ENCODE results near the gene FYN. TPM values are rescaled to one million over a fixed set of nuclear protein-coding genes. Genes with fewer than 3 reads are reported as not detected.

Gene FYN
- total and polyA plus RNA-seq, 10 of the 15 experiments (the other 5 are each of a cell fraction or from before 2014, with no cell fraction given), result 51.4 to 247 (median 138) TPM

GRCh38 chr6:111861431-111861885, 11.8 kb downstream of the FYN start:
- peaks cover 0 to 2% of the 10 kb centered on the region in 2 experiments; a peak in 3 of 4 replicates for H3K36me3 ChIP-seq (ENCODE audit: control insufficient read depth in 2 of 2, insufficient read depth in 2 of 2, low read length in 1 of 2)
- no peaks in the 10 kb centered on the region for H3K9me3 ChIP-seq (replicated peaks; ENCODE audit: control insufficient read depth, insufficient read depth, low read length)
- ChIA-PET CTCF (interaction anchor here (0.6 to 1.2 kb wide), 3 partner anchors 11 to 153 kb away, joined by 3 to 4 read pairs (median 3); no protein-coding TSS in a partner anchor), RAD21 (ENCODE audit: unreplicated experiment) (interaction anchor here (1.3 to 1.6 kb wide), 3 partner anchors 10 to 18 kb away, joined by 4 to 8 read pairs (median 4); partner anchors contain the start of gene FYN), SMC1A (ENCODE audit: uncharacterized antibody, unreplicated experiment) (interaction anchor here (0.9 to 2.2 kb wide), 8 partner anchors 8 to 84 kb away, joined by 3 to 14 read pairs (median 5); no protein-coding TSS in a partner anchor), POLR2A (interaction anchor here (0.7 to 1.1 kb wide), 3 partner anchors 9 to 18 kb away, joined by 3 to 4 read pairs (median 3); no protein-coding TSS in a partner anchor)
- no peak overlapping the region for H3K4me3 ChIP-seq
- in situ Hi-C loops (cut with MboI) (no loop called here), intact Hi-C loops (cut with micrococcal nuclease; ENCODE audit: unreplicated experiment) (no loop called here)
- no peak overlapping the region for H3K9ac ChIP-seq (ENCODE audit: control insufficient read depth, insufficient read depth, low read length)
- no peak for TF ChIP-seq BMI1 (IDR thresholded peaks at IDR 0.05; ENCODE audit: borderline replicate concordance)
- TF ChIP-seq MTA3 (IDR thresholded peaks at IDR 0.05; ENCODE audit: borderline replicate concordance, low read length), result no peak
- no peak for TF ChIP-seq RBBP5 (conservative IDR thresholded peaks at IDR 0.05)
- TF ChIP-seq NKRF (conservative IDR thresholded peaks at IDR 0.05), result no peak
- no peak for TF ChIP-seq MTA2 (IDR thresholded peaks at IDR 0.05; ENCODE audit: low read depth)
- TF ChIP-seq NFYB (IDR thresholded peaks at IDR 0.05; ENCODE audit: insufficient read depth, low read depth, low read length), result no peak
- no peak for TF ChIP-seq TARDBP (IDR thresholded peaks at IDR 0.05; ENCODE audit: borderline replicate concordance)
- no peak for TF ChIP-seq ATF7 (IDR thresholded peaks at IDR 0.05; ENCODE audit: low read depth)
- no peak overlapping the region for H3K4me2 ChIP-seq (ENCODE audit: control insufficient read depth, insufficient read depth)
- H3K4me1 ChIP-seq (ENCODE audit: control insufficient read depth, insufficient read depth, low read length), result peaks cover 21% of the 10 kb centered on the region
- H3K27me3 ChIP-seq (replicated peaks in 1 of 2; ENCODE audit: control insufficient read depth in 2 of 2, insufficient read depth in 2 of 2, low read length in 1 of 2), result no peaks in the 10 kb centered on the region
- H3K27ac ChIP-seq (ENCODE audit: control insufficient read depth, insufficient read depth), result no peak overlapping the region
- H2AFZ ChIP-seq (ENCODE audit: control insufficient read depth, low read depth, low read length), result no peak overlapping the region
- H3K79me2 ChIP-seq (ENCODE audit: control insufficient read depth, insufficient read depth, low read length), result peaks cover 90% of the 10 kb centered on the region
- no peak for ATAC-seq
- WGBS (ENCODE audit: insufficient coverage, insufficient replicate concordance, low lambda C conversion rate, missing lambda C conversion rate), result 78% methylated on average over 7 of the region's 7 CpGs
- no TSS peak for BruUV-seq (replicated peaks)
- DNase-seq (ENCODE audit: low read depth, low spot score), result no peak
- H4K20me1 ChIP-seq (ENCODE audit: control insufficient read depth, insufficient read depth), result peaks cover 3% of the 10 kb centered on the region
- FAIRE-seq, result no peak
